GM23248 (cell line): Measurements from ENCODE around the gene TSHR. TPM values are rescaled to one million over a fixed set of nuclear protein-coding genes. Genes with fewer than 3 reads are reported as not detected.
A peak's percentile ranks its signal among the peaks of the same experiment; 100 is the strongest.

Source experiments
- DNase-seq: peaks from one replicate; pipeline ENCODE4 v3.0.0-alpha.2; 2015
- H2AFZ ChIP-seq: fragments of 200-600 bp; sonication (generic); 2 replicates; pipeline ENCODE4 v1.6.1; 2016; ENCODE audit warnings: antibody characterized with exemption
- H3F3A ChIP-seq: fragments of 200-600 bp; sonication (generic); 2 replicates; pipeline ENCODE4 v1.6.1; 2016; ENCODE audit warnings: mild to moderate bottlenecking, antibody characterized with exemption, mixed run types; ENCODE audit not compliant: insufficient read depth
- H3K27ac ChIP-seq: fragments of 200-600 bp; sonication (generic); 2 replicates; pipeline ENCODE4 v1.5.1; 2016; ENCODE audit warnings: mild to moderate bottlenecking
- H3K27me3 ChIP-seq: fragments of 200-600 bp; sonication (generic); replicated peaks from 2 replicates; pipeline ENCODE4 v1.6.1; 2016; ENCODE audit warnings: mild to moderate bottlenecking; ENCODE audit not compliant: insufficient read depth
- H3K36me3 ChIP-seq: fragments of 200-600 bp; sonication (generic); 2 replicates; pipeline ENCODE4 v1.6.1; 2016; ENCODE audit warnings: low read depth, mild to moderate bottlenecking
- H3K4me1 ChIP-seq: fragments of 200-600 bp; sonication (generic); 2 replicates; pipeline ENCODE4 v1.6.1; 2016; ENCODE audit warnings: mild to moderate bottlenecking; ENCODE audit not compliant: insufficient read depth
- H3K4me2 ChIP-seq: fragments of 200-600 bp; sonication (generic); one replicate; pipeline ENCODE4 v1.6.1; 2016; ENCODE audit warnings: mild to moderate bottlenecking; ENCODE audit not compliant: unreplicated experiment
- H3K4me3 ChIP-seq: fragments of 200-600 bp; sonication (generic); 2 replicates; pipeline ENCODE4 v1.5.1; 2016; ENCODE audit warnings: mild to moderate bottlenecking
- H3K79me2 ChIP-seq: fragments of 200-600 bp; sonication (generic); 2 replicates; pipeline ENCODE4 v1.6.1; 2016; ENCODE audit warnings: mild to moderate bottlenecking; ENCODE audit not compliant: insufficient read depth
- H3K9ac ChIP-seq: fragments of 200-600 bp; sonication (generic); 2 replicates; pipeline ENCODE4 v1.6.1; 2016; ENCODE audit warnings: mild to moderate bottlenecking
- H3K9me2 ChIP-seq: fragments of 200-600 bp; sonication (generic); 2 replicates; pipeline ENCODE4 v1.6.1; 2016; ENCODE audit warnings: mixed run types, mild to moderate bottlenecking, moderate library complexity; ENCODE audit not compliant: insufficient read depth
- H3K9me3 ChIP-seq: fragments of 200-600 bp; sonication (generic); one replicate; pipeline ENCODE4 v1.6.1; 2017; ENCODE audit warnings: low read depth
- H4K20me1 ChIP-seq: fragments of 200-600 bp; sonication (generic); 2 replicates; pipeline ENCODE4 v1.6.0; 2016; ENCODE audit not compliant: insufficient read depth
- EZH2 ChIP-seq: fragments of 200-600 bp; sonication (generic); IDR thresholded peaks from 2 replicates; pipeline ENCODE4 v1.6.1; 2018; ENCODE audit warnings: antibody characterized with exemption, mild to moderate bottlenecking; ENCODE audit not compliant: insufficient read depth, poor library complexity, severe bottlenecking
- EZH2phosphoT487 ChIP-seq: fragments of 200-600 bp; sonication (generic); IDR thresholded peaks from 2 replicates; pipeline ENCODE4 v1.6.1; 2018; ENCODE audit warnings: antibody characterized with exemption, moderate library complexity, mild to moderate bottlenecking, low read depth; ENCODE audit not compliant: insufficient read depth
- WGBS, 2 experiments: methylation state at CpG; one replicate each; pipeline ENCODE4 v1.1.6; 2015 to 2017; ENCODE audit warnings: low lambda C conversion rate in 2 of 2, low coverage in 1 of 2; ENCODE audit errors: missing lambda C conversion rate in 2 of 2; 5-methylcytosine and 5-hydroxymethylcytosine counted together
- in situ Hi-C: fragments of 300-500 bp; cut with MboI; formaldehyde crosslinking; loops from 2 replicates; pipeline ENCODE4 v1.15.0; 2020
- polyA plus RNA-seq: library from polyadenylated mRNA; unstranded; fragments of >200 nt; fragmentation: Nextera tagmentation; extraction: Ambion mirVana; gene quantifications from 2 replicates; pipeline ENCODE4 v1.2.1, GENCODE V29; 2016
- total RNA-seq: library from RNA; depleted of rRNA; stranded (reverse); fragments of >200 nt; shearing (Covaris generic); gene quantifications from 2 replicates; pipeline ENCODE4 v1.2.3, GENCODE V29; 2014

TSHR gene
- total and polyA plus RNA-seq, 2 experiments from 2014 or later: not detected

- Histone ChIP-seq H2AFZ (no peak overlapping the region), H3K4me1 (peaks cover 17% of the 10 kb centered on the region), H3K79me2 (peaks cover 6% of the 10 kb centered on the region), H3K9me2 (no peaks in the 10 kb centered on the region), H3F3A (peaks cover 5% of the 10 kb centered on the region), H3K4me2 (no peak overlapping the region), H3K36me3 (no peaks in the 10 kb centered on the region), H3K9me3 (no peaks in the 10 kb centered on the region), H4K20me1 (no peaks in the 10 kb centered on the region), H3K27ac (no peak overlapping the region), H3K4me3 (no peak overlapping the region), H3K27me3 (no peaks in the 10 kb centered on the region), H3K9ac (no peak overlapping the region)
- DNase-seq: peak; percentile 18
- WGBS, 2 experiments: 84 to 87% methylated on average over 5 of the region's 5 CpGs
- no peak for TF ChIP-seq EZH2phosphoT487
- TF ChIP-seq EZH2: no peak
- in situ Hi-C loops: no loop called here
Measured at GRCh38 chr14:80944861-80945617, 10.4 kb upstream of the TSHR start.

GRCh38 chr14:80946187-80946586 is 9.2 kb upstream of the TSHR start:
- Histone ChIP-seq H3K9ac (no peak overlapping the region), H3K27me3 (no peaks in the 10 kb centered on the region), H3K27ac (no peak overlapping the region), H4K20me1 (no peaks in the 10 kb centered on the region), H3K9me2 (no peaks in the 10 kb centered on the region), H3K36me3 (no peaks in the 10 kb centered on the region), H3K4me1 (peaks cover 12% of the 10 kb centered on the region), H3K4me3 (no peak overlapping the region), H3K79me2 (no peaks in the 10 kb centered on the region; the same call in 1 of the 2 replicates), H3K9me3 (no peaks in the 10 kb centered on the region), H3F3A (peaks cover 5% of the 10 kb centered on the region), H2AFZ (no peak overlapping the region), H3K4me2 (no peak overlapping the region)
- in situ Hi-C loops: no loop called here
- TF ChIP-seq EZH2phosphoT487: no peak
- TF ChIP-seq EZH2: no peak
- peak; percentile 64 for DNase-seq
- 18 to 22% methylated on average over 1 of the region's 1 CpG for WGBS, 2 experiments

- DNase-seq: no peak
- H3K9ac ChIP-seq: no peak overlapping the region
- H3F3A ChIP-seq: peaks cover 5% of the 10 kb centered on the region
- in situ Hi-C loops: no loop called here
- no peaks in the 10 kb centered on the region for H3K27me3 ChIP-seq
- no peaks in the 10 kb centered on the region for H3K36me3 ChIP-seq
- no peak overlapping the region for H3K27ac ChIP-seq
- no peak overlapping the region for H3K4me2 ChIP-seq
- peaks cover 12% of the 10 kb centered on the region for H3K4me1 ChIP-seq
- WGBS, 2 experiments: 42 to 51% methylated on average over 4 of the region's 4 CpGs
- no peaks in the 10 kb centered on the region for H3K9me3 ChIP-seq
- H3K9me2 ChIP-seq: no peaks in the 10 kb centered on the region
- no peak overlapping the region for H2AFZ ChIP-seq
- no peaks in the 10 kb centered on the region for H4K20me1 ChIP-seq
- H3K4me3 ChIP-seq: no peak overlapping the region
- TF ChIP-seq EZH2 (no peak), EZH2phosphoT487 (no peak)
- H3K79me2 ChIP-seq: no peaks in the 10 kb centered on the region
Measured at GRCh38 chr14:80946797-80947196, 8.6 kb upstream of the TSHR start.

GRCh38 chr14:80948291-80948690 is 7.1 kb upstream of the TSHR start:
- H3K4me2 ChIP-seq: no peak overlapping the region
- no peak for DNase-seq
- no peaks in the 10 kb centered on the region for H3K9me3 ChIP-seq
- no peak overlapping the region for H2AFZ ChIP-seq
- peaks cover 5% of the 10 kb centered on the region for H3F3A ChIP-seq
- H3K36me3 ChIP-seq: no peaks in the 10 kb centered on the region
- H3K79me2 ChIP-seq: no peaks in the 10 kb centered on the region
- 0 out of 2 replicates have a peak, but pooled peaks cover 3% of the 10 kb centered on the region for H3K4me1 ChIP-seq
- H3K9ac ChIP-seq: no peak overlapping the region
- no peaks in the 10 kb centered on the region for H3K9me2 ChIP-seq
- no peaks in the 10 kb centered on the region for H3K27me3 ChIP-seq
- no peak overlapping the region for H3K4me3 ChIP-seq
- H4K20me1 ChIP-seq: no peaks in the 10 kb centered on the region
- no peak overlapping the region for H3K27ac ChIP-seq
- TF ChIP-seq EZH2: no peak
- no peak for TF ChIP-seq EZH2phosphoT487
- WGBS, 2 experiments: 0% methylated on average over 1 of the region's 1 CpG
- in situ Hi-C loops: no loop called here
